HFF-Myc (cell line): Measurements from ENCODE around the gene FAAP100.

Source experiments
- DNase-seq: peaks from one replicate; pipeline ENCODE4 v3.0.0-alpha.2; 2011; ENCODE audit warnings: low read depth; ENCODE audit errors: extremely low read depth
- H3K4me3 ChIP-seq: replicated peaks from 2 replicates; pipeline ENCODE4 v1.5.1; 2011; ENCODE audit warnings: low read depth, mild to moderate bottlenecking, control low read depth, low read length
- TF ChIP-seq, protein P1 (sequence below): IDR thresholded peaks from 2 replicates; pipeline ENCODE4 v1.5.1; 2012; ENCODE audit warnings: mild to moderate bottlenecking, low read depth, low read length, control low read depth; ENCODE audit errors: missing control alignments

FAAP100 gene

DNA sequence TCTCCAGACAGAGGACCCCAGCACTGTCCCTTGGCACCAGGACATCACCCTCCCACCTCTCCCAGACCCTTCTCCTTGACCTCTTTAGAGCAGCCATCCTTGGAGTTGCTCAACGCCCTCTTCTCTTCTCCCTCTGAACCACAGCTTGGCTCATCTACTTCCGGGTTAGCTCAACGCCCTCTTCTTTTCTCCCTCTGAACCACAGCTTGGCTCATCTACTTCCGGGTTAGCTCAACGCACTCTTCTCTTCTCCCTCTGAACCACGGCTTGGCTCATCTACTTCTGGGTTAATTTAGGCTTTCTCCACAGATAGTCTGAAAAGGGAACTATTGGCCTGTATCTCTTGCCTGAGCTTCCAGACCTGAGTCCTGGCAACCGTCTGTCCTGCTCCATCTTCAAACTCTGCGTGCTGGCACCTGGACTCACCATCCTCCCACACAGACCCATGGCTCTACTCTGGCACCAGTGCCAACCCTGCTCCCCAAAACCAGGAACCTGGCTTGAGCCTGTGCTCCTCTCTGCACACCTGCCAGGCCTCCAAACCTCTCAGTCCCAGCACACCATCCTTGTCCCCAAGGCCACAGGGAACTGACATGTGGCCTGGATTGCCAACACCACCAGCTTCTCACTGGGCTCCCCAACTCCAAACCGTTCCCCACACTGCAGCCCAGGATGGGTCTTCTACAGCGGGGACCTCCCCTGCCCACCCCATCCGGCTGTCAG, 25.3 kb upstream of the FAAP100 start:
- TF ChIP-seq, protein P1, sequence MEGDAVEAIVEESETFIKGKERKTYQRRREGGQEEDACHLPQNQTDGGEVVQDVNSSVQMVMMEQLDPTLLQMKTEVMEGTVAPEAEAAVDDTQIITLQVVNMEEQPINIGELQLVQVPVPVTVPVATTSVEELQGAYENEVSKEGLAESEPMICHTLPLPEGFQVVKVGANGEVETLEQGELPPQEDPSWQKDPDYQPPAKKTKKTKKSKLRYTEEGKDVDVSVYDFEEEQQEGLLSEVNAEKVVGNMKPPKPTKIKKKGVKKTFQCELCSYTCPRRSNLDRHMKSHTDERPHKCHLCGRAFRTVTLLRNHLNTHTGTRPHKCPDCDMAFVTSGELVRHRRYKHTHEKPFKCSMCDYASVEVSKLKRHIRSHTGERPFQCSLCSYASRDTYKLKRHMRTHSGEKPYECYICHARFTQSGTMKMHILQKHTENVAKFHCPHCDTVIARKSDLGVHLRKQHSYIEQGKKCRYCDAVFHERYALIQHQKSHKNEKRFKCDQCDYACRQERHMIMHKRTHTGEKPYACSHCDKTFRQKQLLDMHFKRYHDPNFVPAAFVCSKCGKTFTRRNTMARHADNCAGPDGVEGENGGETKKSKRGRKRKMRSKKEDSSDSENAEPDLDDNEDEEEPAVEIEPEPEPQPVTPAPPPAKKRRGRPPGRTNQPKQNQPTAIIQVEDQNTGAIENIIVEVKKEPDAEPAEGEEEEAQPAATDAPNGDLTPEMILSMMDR: no peak
- no peak overlapping the region for H3K4me3 ChIP-seq
- DNase-seq: no peak

DNA sequence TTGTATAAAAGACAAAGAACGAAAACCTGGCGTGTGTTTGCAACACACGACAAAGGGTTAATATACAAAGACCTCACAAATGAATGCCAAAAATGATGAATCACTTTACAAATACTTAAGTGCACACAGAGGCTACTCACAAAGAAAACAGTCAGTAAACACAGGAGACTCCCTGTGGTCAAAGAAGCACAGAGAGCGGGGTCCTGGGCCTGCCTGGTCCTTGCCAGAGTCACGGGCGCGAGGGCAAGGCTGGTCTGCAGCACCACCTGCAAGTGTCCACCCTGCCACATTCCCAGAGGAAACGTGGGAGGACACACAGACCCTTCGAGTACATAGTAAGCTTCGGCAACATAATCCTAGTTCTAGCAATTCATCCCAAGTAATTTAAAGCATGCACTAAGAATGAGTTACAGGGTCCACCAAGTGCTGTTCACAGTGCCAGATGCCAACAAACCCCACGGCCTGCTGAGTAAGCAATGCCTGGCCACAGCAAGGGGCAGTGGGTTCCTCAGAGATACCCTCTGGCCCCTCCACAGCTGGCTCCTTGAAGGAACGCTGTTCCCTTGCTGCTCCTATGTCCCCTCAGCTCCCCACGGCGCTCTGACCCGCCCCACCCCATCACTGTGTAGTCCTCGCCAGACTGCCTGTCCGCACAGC, 24.6 kb upstream of the FAAP100 start:
- TF ChIP-seq, protein P1: no peak
- no peak for DNase-seq
- H3K4me3 ChIP-seq: no peak overlapping the region; the same call in 1 of the 2 replicates

DNA sequence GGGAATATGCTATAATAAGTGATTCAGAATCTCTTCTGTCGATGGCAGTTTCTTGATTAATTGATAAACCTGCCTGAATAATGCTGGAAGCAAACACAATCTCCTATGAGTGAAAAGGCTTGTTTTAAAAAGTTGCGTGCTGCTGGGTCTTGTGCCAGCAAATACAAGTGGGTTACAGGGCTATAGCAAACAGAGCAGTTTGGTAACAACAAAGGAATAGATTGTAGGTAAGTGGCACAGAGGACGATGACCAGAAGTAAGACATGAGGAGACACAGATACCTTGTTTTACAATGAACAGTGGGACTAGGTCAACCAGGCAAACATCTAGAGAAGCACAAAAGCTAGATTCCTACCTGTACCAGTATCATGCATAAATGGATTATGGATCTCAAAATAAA, 23.7 kb upstream of the FAAP100 start:
- H3K4me3 ChIP-seq: no peak overlapping the region
- TF ChIP-seq, protein P1: no peak
- no peak for DNase-seq

DNA sequence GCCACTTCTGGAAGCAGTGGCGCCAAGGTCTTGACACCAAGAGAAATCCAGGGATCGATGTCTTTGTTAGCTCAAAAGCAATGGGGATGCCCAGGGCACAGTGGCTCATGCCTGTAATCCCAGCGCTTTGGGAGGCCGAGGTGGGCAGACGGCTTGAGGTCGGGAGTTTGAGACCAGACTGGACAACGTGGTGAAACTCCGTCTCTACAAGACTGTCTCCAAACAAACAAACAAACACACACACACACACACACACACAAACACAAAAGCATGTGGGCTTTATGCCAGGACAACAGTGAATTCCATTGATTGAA, 22.4 kb upstream of the FAAP100 start:
- TF ChIP-seq, protein P1: no peak
- H3K4me3 ChIP-seq: no peak overlapping the region
- DNase-seq: no peak

DNA sequence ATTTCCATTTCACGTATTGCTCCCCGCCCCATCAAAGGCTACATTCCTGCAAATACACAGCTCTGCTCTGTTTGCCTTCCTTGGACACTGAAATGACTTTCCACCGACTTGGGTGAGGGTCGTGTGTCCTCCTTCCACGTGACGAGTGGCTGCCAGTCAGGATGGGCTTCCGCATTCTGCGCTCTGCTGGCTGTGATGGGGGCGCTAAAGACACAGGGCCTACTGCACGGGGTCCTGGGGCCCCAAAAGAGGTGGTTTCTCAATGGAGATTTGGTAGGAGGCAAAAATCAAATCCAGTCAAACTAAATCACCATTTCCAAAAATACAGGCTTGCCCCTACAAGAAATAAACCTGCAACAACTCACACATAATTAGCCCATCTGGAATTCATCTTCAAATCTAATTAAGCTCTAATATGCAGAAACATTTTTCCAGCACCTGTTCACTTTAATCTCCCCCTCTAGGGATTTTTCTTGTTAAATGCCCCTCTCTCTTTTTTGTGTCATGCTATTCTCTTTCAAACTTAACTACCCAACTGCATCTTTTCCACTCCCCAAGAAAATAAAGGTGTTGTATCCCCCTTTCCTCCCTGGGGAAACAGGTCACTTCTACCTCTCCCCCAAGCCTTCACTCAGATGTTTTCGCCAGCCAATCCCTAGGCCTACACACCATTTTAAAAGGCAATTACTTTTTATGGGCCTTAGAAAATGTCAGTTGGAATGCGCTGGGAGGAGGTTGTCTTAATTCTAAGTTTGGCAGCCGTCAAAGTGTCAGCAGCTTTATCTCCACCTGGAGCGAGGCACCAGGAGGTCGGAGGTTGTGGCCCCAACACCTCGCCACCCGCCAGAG, 21.9 kb upstream of the FAAP100 start:
- H3K4me3 ChIP-seq: no peak overlapping the region
- DNase-seq: no peak
- TF ChIP-seq, protein P1: no peak

DNA sequence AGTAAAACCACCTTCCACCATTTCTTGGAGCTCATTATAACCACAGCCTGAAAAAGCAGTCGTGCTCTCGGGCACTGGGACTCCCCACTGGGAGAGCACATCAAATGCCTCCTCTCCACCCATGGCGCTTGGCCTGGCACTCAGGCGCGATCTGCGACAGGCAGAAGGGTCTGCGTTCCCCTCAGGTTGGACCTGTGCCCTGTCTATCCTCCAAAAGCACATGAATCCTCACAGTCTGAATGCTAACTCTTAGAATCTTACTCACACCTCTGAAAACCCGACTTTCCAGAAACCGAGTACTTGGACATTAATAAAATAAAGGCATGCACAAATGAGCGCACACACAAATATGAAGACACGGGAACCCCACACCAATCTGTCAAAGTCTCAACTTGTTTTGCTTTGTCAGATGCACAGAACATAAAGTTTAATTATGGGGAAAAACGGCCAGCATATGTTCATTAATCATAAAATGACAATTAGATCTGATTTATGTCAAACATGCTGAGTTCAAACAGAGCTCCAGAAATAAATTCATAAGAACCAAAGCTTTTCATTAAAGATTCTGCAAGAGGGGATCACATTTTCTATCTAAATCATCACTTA, 20.5 kb upstream of the FAAP100 start:
- DNase-seq: no peak
- TF ChIP-seq, protein P1: no peak
- no peak overlapping the region for H3K4me3 ChIP-seq
